ENCODE data around the gene ZNF462.

- TF ChIP-seq, protein P1, sequence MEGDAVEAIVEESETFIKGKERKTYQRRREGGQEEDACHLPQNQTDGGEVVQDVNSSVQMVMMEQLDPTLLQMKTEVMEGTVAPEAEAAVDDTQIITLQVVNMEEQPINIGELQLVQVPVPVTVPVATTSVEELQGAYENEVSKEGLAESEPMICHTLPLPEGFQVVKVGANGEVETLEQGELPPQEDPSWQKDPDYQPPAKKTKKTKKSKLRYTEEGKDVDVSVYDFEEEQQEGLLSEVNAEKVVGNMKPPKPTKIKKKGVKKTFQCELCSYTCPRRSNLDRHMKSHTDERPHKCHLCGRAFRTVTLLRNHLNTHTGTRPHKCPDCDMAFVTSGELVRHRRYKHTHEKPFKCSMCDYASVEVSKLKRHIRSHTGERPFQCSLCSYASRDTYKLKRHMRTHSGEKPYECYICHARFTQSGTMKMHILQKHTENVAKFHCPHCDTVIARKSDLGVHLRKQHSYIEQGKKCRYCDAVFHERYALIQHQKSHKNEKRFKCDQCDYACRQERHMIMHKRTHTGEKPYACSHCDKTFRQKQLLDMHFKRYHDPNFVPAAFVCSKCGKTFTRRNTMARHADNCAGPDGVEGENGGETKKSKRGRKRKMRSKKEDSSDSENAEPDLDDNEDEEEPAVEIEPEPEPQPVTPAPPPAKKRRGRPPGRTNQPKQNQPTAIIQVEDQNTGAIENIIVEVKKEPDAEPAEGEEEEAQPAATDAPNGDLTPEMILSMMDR (IDR thresholded peaks at IDR 0.05), result no peak
- no peak for TF ChIP-seq EP300 (IDR thresholded peaks at IDR 0.05)
Measured at GRCh38 chr9:106921341-106921899, 58.5 kb downstream of the ZNF462 start.
